AG04449 (cell line): ENCODE data around the gene RASGRF1.

Experiments used
- CTCF ChIA-PET: fragments of 350-600 bp; formaldehyde crosslinking; extraction: SDS; loops from one replicate; lab custom pipeline; 2021; ENCODE audit warnings: antibody characterized with exemption; lab: Yijun Ruan, JAX
- POLR2A ChIA-PET: fragments of 400-600, 350-600 bp; formaldehyde crosslinking; extraction: SDS; loops from one replicate; lab custom pipeline; 2020; ENCODE audit warnings: antibody characterized with exemption, inconsistent platforms; lab: Yijun Ruan, JAX
- DNase-seq: peaks from one replicate; pipeline ENCODE4 v3.0.0-alpha.2; 2010; ENCODE audit warnings: low read depth, low spot score
- H3K4me3 ChIP-seq: 2 replicates; pipeline ENCODE4 v1.5.1; 2011; ENCODE audit warnings: low read depth, mild to moderate bottlenecking, control low read depth, low read length
- CTCF ChIP-seq: IDR thresholded peaks from one replicate; pipeline ENCODE4 v1.5.1; 2011; ENCODE audit warnings: mild to moderate bottlenecking, moderate library complexity, low read length, control low read depth, inconsistent platforms; ENCODE audit not compliant: insufficient read depth; ENCODE audit errors: missing control alignments

The RASGRF1 gene

GRCh38 chr15:79002581-79002980 is 88.0 kb downstream of the RASGRF1 start:
- CTCF ChIA-PET, result interaction anchor here (0.9 to 2.8 kb wide), 2 partner anchors 11 to 182 kb away, joined by 3 to 11 read pairs; no protein-coding TSS in a partner anchor
- no peak for DNase-seq
- TF ChIP-seq CTCF, result no peak

GRCh38 chr15:78999636-79000035 is 90.9 kb downstream of the RASGRF1 start:
- CTCF ChIA-PET, result interaction anchor here (0.9 to 2.3 kb wide), 5 partner anchors 7 to 93 kb away, joined by 3 to 5 read pairs (median 3); no protein-coding TSS in a partner anchor
- TF ChIP-seq CTCF, result no peak
- no peak for DNase-seq
- H3K4me3 ChIP-seq, result no peak overlapping the region
- POLR2A ChIA-PET, result no interaction called here

More at GRCh38 chr15:79002581-79002980, 88.0 kb downstream of the RASGRF1 start:
- POLR2A ChIA-PET, result no interaction called here
- H3K4me3 ChIP-seq, result no peak overlapping the region

GRCh38 chr15:78998526-78998925 is 92.1 kb downstream of the RASGRF1 start:
- TF ChIP-seq CTCF, result no peak
- ChIA-PET CTCF (interaction anchor here (0.9 to 2.3 kb wide), 5 partner anchors 9 to 92 kb away, joined by 3 to 7 read pairs (median 3); no protein-coding TSS in a partner anchor), POLR2A (interaction anchor here (1.0 kb wide), 1 partner anchor 10 kb away, joined by 5 read pairs; no protein-coding TSS in a partner anchor)
- DNase-seq, result no peak
- H3K4me3 ChIP-seq, result no peak overlapping the region

GRCh38 chr15:78997981-78998499 is 92.5 kb downstream of the RASGRF1 start:
- DNase-seq, result no peak
- no peak for TF ChIP-seq CTCF
- POLR2A ChIA-PET, result interaction anchor here (1.0 kb wide), 1 partner anchor 9 kb away, joined by 5 read pairs; no protein-coding TSS in a partner anchor
- CTCF ChIA-PET, result interaction anchor here (1.2 to 2.3 kb wide), 3 partner anchors 9 to 90 kb away, joined by 3 to 7 read pairs (median 5); no protein-coding TSS in a partner anchor
- H3K4me3 ChIP-seq, result no peak overlapping the region

- ChIA-PET POLR2A (no interaction called here), CTCF (interaction anchor here (2.0 kb wide), 1 partner anchor 10 kb away, joined by 7 read pairs; no protein-coding TSS in a partner anchor)
- no peak overlapping the region for H3K4me3 ChIP-seq
- TF ChIP-seq CTCF, result no peak
- no peak for DNase-seq
Observed at GRCh38 chr15:78996894-78997275, 93.7 kb downstream of the RASGRF1 start.
